Activated CD4-positive, CD25-positive, alpha-beta regulatory T cell treated with anti-CD3 and anti-CD28 coated beads, Interleukin-2, amount 50 U/mL, for 16 hours (primary cell): ENCODE measurements around the gene CHRNA10.

Experiments
- DNase-seq: peaks from one replicate; pipeline ENCODE4 v3.0.0-alpha.2; 2020; ENCODE audit warnings: low read depth, low spot score

Gene CHRNA10, protein sequence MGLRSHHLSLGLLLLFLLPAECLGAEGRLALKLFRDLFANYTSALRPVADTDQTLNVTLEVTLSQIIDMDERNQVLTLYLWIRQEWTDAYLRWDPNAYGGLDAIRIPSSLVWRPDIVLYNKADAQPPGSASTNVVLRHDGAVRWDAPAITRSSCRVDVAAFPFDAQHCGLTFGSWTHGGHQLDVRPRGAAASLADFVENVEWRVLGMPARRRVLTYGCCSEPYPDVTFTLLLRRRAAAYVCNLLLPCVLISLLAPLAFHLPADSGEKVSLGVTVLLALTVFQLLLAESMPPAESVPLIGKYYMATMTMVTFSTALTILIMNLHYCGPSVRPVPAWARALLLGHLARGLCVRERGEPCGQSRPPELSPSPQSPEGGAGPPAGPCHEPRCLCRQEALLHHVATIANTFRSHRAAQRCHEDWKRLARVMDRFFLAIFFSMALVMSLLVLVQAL

DNA sequence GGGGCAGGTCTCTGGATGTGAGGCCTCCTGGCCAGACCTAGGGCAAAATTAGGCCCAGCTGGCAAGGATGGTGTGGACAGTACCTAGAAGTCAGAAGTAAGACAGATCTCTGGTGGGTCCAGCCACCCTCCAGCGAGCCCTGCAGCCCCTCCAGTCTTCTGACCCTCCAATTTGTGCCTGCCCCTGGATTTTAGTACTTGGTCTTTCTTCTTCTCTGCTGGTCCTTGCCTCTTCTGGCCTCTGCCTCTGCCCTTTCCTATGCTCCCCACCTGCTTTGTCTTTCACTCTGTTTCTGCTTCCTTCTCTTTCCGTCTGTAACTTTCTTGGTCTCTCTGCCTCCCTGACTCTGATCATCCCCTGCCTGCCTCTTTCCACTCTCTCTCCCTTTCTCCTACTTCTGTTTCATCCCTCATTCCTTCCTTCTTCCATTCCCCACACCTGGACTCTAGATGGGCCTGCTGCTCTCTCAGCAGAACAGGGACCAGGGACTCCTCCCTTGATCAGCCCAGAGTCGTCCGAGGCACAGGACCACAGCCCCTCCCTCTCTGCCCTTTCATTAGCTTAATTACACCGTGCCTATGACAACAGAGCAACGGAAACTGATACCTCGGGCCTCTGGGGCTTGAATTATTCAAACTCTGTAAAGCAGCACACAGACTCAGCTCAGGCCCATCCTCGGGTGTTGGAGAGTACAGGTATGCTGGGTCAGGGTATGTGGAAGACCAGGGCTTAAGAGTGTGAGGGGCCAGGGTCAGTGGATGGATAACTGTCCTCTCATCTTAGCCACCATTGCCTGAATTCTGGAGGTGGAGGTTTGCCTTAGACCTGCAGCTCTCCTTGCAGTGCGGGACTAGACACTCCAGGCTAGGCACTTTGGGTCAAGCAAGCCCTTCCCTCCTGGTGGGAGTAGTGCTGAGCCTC, at the start of gene CHRNA10:
CHRNA10 (minus strand) TSS at position 51 of the 921 bp plus-strand sequence. CDS start 72 bp downstream, outside the sequence.
- DNase-seq = no peak

DNA sequence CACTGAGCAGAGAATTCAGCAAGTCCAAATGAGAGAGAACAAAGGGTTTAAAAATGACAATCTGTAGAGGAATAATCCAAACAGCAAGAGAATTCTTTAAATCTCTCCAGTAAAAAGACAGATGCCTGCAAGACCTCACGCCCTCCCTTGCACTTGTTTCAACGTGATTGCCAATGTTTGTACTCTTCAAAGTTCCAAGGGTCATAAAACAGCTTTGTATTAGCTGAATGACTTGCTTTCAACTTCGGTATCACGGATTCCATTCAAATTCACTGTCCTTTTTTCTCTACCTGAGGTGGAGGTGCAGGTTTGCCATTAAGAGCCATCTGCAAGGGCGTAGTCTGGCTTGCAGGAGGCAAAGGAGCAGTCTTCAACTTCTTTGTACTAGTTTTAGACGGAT, 41.1 kb upstream of the CHRNA10 start:
- DNase-seq = no peak

DNA sequence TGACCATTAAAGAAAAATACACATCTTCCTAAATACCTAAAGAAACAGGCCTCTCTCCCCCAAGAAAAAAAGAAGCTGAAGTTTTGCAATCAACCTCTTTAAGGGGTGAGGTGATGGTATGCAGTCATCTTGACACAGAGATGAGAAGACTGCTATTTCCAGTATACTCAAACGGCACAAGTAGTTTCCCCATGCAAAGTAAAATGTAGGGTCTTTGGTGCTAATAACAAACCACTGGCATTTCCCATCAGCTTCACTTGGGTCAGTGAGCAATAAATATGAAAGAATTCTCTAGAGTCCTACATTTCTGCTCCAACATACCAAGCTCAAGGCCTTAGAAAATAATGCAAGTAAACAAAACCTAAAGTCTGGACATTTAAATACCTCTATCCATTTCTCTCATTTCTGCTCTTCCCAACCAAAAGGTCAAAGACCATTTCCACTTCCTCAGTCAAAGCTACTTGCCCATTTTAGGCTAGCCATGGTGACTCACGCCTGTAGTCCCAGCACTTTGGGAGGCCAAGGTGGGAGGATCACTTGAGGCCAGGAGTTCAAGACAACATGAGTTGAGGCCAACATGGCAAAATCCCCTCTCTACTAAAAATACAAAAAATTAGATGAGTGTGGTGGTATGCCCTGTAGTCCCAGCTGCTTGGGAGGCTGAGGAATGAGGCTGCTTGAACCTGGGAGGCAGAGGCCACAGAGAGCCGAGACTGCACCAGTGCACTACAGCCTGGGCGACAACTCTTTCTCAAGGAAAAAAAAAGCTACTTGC, 39.5 kb upstream of the CHRNA10 start:
- no peak for DNase-seq

DNA sequence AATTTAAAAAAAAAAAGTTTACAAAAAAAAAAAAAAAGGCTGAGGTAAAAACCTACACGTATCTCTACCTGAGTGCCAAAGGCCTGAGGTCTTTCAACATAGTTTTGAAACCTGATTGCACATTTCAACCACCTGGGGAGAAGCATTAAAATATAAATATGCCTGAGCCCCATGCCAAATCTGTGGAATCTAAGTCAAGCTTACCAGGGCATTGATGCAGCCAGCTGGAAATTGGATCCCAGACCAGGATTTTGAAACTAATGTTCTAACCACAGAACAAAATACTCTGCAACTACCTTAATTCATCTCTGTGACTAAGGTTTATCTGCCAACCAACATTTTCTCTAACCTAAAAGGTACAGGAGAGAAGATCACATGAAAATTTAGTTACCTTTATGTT, 38.8 kb upstream of the CHRNA10 start:
- DNase-seq = no peak

DNA sequence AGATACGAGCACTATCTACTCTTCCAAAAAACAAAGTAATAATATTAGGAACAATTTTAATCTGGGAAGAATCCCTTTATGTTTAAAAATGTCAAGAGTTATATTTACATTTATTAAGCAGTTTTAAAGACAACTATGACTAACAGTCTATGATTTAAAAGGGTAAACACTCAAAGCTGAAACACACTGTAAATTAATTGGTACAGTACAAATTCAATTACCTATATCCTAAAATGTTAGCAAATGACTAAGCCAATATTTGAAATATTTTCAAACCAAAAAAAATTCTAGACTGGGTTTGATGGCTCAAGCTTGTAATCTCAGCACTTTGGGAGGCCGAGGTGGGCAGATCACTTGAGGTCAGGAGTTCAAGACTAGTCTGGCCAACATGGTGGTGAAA, 36.0 kb upstream of the CHRNA10 start:
- DNase-seq = no peak

DNA sequence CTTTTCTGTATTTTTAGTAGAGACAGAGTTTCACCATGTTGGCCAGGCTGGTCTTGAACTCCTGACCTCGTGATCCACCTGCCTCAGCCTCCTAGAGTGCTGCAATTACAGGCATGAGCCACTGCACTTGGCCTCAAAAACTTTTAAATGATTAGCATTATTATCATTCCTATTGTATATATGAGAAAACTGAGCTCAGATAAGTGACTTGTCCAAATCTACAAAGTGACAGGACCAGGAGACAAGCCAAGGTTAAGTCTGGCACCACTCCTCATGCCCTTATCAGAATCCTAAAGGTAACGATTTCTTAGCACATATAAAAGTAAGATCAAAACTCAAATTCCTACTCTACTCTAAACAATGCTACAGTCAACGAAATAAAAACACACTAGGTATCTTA, 32.2 kb upstream of the CHRNA10 start:
- no peak for DNase-seq

DNA sequence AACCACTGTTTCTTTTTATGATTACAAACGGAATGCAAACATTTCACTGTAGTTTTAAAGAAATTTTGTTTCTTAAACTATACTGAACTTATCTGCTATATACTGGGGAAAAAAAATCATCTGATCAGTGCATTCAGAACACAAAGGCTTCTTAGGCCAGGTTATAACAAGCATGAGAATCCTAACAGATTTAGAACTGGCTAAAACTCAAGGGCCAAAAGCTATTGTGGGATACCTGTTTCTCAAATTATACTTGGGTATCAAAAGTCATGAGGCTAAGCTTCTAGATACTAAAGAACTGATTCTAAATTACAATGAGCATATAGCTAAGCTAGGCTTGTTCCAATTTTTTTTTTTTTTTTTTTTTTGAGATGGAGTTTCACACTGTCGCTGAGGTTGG, 29.7 kb upstream of the CHRNA10 start:
- DNase-seq = no peak

DNA sequence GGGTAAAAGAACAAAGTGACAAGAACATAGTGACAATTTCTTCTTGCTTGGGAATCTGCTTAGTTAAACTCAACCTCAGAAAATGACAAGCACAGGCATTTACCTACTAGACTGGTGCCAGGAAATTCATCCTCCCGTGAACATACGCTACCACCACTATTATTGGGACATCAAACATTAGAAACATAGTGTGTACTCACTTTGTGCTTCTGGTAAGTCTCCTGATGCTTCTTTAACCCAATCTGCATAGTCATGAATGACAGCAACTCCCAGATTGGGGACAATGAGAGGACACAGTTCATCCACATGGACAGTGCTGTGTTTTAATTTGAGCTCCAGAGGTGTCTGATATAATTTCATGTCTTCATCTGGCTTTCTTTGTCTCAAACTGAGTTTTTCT, 29.2 kb upstream of the CHRNA10 start:
- DNase-seq = no peak

DNA sequence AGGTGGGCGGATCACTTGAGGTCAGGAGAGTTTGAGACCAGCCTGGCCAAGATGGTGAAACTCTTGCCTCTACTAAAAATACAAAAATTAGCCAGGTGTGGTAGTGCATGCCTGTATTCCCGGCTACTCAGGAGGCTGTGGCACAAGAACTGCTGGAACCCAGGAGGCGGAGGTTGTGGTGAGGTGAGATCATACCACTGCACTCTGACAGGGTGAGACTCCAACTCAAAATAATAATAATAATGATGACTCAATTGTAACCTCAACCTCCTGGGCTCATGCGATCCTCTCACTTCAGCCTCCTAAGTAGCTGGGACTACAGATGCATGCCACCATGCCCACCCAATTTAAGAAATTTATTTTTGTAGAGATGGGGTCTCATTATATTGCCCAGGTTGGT, 15.6 kb upstream of the CHRNA10 start:
- no peak for DNase-seq

DNA sequence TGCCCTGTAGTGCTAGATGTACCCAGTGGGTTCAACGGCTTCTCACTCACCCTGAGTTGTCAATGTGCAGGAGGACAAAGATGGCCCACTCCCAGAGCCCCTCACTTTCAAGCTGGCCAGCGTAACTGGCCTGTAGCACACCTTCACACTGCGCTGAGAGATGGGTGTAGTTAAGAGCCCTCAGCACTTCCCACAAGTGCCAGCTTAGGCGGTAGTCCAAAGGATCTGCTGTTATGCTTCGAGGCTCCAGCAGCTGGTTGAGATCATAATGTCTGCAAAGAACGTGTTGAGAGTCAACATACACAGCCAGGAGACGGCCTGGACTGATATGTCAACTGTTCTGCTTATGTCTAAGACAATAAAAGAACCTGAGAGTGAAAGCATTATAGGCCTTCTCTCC, 14.7 kb upstream of the CHRNA10 start:
- DNase-seq = no peak

DNA sequence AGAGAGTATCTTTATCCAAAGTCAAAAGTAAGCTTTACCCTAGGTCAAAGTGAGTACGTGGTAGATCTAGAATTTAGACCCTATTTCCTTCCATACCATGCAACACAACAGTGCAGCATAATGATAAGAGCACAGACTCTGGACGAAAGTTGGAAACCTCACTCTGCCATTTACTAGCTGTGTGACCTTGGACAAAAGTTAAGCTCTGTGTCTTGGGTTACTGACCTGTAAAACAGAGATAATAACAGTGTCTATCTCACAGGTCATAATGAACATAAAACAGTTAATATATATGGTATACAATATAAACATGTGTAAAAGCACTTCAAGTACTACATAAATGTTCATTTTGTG, 13.6 kb upstream of the CHRNA10 start:
- DNase-seq = no peak

DNA sequence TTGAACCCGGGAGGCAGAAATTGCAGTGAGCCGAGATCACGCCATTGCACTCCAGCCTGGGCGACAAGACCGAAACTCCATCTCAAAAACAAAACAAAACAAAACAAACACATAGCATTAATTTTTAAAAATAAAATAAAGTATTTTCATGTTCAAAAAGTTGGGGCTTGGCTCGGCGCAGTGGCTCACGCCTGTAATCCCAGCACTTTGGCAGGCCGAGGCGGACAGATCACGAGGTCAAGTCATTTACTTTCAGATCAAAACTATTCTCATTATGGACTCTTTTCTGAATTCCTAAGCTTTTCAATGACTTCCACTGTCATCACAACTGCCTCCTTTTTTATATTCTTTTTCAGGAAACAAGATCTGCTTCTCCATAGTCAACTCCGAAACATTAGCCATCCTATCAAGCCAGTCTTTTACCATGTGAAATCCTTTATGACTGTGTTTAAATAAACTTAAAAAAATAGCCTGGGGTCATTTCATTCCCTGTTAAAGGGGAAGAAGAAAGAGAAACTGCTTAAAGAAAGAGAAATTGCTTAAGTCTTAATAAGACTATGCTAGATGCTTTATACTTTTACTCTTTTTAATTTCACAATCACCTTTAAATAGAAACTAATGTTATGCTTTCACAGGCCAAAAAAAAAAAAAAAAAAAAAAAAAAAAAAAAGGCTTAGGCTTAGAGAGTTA, 13.1 kb upstream of the CHRNA10 start:
- no peak for DNase-seq

DNA sequence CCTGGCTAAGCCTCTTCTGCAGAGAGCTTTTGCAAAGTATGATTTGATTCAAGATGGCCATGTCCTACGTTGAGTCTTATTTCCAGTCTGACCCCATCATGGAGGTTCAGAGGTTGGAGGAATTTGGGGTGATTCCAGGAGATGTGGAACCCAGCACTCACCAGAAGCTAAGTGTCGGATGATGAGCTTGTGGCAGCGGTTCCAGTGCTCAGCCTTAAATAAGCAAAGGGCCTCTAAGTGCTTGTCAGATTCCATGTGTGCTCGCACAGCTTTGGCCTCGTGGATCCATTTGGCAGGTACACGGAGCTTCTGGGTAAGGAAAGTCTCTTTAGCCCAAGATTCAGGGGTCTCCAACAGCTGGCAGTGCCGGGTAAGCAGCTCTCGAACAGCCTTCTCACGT, 11.9 kb upstream of the CHRNA10 start:
- no peak for DNase-seq

DNA sequence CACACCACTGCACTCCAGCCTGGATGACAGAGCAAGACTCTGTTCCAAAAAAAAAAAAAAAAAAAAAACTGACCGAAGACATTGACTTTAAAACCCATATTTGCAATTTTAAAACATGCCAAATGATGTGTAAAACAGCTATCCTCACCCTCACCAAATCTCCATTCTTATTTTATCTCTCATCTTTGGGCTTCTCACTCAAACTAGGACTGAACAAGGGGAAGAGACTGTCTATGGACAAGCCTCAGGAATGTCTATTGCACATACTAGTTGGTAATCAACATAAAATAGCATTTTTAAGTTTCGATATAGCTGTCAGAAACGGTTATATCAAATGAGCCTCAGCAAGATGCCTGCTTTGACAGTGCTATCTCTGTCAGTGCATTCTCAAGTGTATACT, 7.9 kb upstream of the CHRNA10 start:
- no peak for DNase-seq

DNA sequence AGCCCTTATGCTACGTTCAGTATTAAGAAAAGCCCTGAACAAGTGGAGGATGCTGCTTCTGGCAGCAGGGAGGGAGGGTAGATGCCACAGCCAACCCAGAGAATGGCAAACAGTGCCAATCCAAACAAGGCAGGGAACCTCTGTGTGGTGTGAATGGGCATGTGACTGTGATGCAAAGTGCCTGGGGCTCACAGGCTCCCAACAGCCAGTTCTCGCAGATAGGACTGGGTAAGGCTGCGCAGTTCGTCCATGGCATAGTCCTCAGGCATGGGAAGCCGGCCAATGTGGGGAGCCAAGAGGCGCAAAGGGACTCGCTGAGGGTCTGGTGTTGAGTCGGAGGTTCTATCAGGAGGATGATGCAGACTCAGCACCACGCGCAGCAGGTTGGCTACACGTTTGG, 4.8 kb upstream of the CHRNA10 start:
- DNase-seq = no peak

DNA sequence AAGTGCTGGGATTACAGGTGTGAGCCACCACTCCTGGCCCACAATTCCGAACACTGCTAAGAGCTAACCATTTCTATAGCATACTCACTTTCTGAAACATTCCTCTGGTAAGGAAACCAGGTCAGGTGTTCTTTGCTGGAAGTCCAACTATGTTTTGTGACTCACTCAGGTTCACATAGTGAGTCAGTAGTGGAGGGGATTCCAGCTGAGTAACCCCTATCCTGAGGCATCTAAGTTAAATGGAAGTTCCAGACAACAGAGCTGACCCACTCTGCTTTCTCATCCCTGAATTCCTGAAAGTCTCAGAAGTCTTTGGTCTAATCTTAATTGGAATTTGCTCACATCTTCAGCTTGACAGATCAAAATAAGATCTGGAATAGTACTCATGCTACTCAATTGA, 3.0 kb upstream of the CHRNA10 start:
- no peak for DNase-seq

DNA sequence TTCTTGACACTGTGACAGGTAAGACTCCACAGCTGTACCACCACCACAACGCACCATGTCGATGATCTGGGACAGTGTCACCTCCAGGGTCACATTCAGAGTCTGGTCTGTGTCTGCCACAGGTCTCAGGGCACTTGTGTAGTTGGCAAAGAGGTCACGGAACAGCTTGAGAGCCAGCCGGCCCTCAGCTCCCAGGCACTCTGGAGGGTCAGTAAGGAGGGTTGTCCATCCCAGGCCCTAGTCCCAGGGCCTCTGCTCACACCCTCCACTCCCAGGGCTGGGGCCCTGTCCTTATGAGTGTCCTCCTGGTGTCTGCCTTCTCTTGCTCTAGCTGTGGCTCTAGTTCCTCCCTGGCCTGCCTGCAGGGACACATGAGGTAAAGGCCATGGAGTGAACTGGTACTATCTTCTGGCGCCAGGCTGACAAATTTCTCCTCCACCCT, 1.4 kb downstream of the CHRNA10 start:
- no peak for DNase-seq

DNA sequence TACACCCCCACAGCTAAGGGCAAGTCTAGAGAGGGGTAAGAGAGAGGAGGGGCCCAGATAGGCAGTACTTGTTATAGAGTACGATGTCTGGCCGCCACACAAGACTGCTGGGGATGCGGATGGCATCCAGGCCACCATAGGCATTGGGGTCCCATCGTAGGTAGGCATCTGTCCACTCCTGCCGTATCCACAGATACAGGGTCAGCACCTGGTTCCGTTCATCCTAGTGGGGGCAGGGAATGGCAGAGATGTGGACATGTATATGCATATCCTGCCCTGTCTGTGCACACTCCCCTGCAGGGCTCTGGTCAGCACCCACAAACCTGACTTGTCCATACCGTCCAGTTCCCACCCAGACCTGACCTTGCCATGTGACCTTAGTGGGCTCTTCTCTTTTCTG, 2.1 kb downstream of the CHRNA10 start:
- DNase-seq = no peak

DNA sequence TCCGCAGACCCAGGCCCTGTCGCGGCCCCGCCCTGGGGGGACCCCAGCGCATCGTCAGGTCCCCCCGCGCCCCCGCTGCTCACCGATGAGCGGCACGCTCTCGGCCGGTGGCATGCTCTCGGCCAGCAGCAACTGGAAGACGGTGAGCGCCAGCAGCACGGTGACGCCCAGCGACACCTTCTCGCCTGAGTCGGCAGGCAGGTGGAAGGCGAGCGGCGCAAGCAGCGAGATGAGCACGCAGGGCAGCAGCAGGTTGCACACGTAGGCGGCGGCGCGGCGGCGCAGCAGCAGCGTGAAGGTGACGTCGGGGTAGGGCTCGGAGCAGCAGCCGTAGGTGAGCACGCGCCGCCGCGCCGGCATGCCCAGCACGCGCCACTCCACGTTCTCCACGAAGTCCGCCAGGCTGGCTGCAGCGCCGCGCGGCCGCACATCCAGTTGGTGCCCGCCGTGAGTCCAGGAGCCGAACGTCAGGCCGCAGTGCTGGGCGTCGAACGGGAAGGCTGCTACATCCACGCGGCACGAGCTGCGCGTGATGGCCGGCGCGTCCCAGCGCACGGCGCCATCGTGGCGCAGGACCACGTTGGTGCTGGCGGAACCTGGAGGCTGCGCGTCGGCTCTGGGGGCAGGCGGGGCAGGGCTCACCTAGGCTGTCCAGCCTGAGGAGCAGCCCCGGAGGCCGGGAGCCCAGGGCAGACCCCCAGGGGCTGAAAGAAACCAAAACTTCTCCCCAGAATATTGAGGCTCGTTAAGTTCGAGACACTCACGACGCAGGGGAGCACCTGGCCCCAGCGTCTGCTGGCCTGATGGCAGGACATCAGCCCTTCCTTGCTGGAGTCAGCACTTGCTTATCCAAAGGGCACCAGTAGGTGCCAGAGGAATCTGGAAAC, 3.8 kb downstream of the CHRNA10 start:
- DNase-seq = no peak

DNA sequence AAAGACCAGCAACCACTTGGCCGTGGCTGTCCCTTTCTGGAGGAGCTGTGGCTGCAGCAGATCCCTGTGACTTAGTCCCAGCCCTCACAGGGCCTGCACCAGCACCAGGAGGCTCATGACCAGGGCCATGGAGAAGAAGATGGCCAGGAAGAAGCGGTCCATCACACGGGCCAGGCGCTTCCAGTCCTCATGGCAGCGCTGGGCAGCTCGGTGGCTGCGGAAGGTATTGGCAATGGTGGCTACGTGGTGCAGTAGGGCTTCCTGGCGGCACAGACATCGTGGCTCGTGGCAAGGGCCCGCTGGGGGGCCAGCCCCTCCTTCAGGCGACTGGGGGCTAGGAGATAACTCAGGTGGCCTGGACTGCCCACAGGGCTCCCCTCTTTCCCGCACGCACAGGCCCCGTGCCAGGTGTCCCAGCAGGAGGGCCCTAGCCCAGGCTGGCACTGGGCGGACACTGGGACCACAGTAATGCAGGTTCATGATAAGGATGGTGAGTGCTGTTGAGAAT, 5.1 kb downstream of the CHRNA10 start:
- DNase-seq = no peak
